ENCODE measurements around the gene CLIC5. TPM values are rescaled to one million over a fixed set of nuclear protein-coding genes. Genes with fewer than 3 reads are reported as not detected.

The CLIC5 gene
- total RNA-seq, 1 donor from 2014 or later, result 10.9 TPM

GRCh38 chr6:45952168-45952529, 63.5 kb downstream of the CLIC5 start:
- H3K27me3 Mint-ChIP-seq (ENCODE audit: unreplicated experiment), result no peaks in the 10 kb centered on the region
- H3K36me3 Mint-ChIP-seq (ENCODE audit: low read depth, unreplicated experiment), result no peaks in the 10 kb centered on the region
- H3K9me3 Mint-ChIP-seq (ENCODE audit: unreplicated experiment), result no peaks in the 10 kb centered on the region
- peaks cover 5% of the 10 kb centered on the region for H3K4me1 Mint-ChIP-seq (ENCODE audit: unreplicated experiment)
- no peak overlapping the region for H3K4me3 Mint-ChIP-seq (ENCODE audit: unreplicated experiment)
- TF ChIP-seq, protein P1, sequence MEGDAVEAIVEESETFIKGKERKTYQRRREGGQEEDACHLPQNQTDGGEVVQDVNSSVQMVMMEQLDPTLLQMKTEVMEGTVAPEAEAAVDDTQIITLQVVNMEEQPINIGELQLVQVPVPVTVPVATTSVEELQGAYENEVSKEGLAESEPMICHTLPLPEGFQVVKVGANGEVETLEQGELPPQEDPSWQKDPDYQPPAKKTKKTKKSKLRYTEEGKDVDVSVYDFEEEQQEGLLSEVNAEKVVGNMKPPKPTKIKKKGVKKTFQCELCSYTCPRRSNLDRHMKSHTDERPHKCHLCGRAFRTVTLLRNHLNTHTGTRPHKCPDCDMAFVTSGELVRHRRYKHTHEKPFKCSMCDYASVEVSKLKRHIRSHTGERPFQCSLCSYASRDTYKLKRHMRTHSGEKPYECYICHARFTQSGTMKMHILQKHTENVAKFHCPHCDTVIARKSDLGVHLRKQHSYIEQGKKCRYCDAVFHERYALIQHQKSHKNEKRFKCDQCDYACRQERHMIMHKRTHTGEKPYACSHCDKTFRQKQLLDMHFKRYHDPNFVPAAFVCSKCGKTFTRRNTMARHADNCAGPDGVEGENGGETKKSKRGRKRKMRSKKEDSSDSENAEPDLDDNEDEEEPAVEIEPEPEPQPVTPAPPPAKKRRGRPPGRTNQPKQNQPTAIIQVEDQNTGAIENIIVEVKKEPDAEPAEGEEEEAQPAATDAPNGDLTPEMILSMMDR (IDR thresholded peaks at IDR 0.05; ENCODE audit: unreplicated experiment), result no peak
- no peak overlapping the region for H3K27ac Mint-ChIP-seq (ENCODE audit: unreplicated experiment)
- DNase-seq (ENCODE audit: low spot score), result no peak

DNA sequence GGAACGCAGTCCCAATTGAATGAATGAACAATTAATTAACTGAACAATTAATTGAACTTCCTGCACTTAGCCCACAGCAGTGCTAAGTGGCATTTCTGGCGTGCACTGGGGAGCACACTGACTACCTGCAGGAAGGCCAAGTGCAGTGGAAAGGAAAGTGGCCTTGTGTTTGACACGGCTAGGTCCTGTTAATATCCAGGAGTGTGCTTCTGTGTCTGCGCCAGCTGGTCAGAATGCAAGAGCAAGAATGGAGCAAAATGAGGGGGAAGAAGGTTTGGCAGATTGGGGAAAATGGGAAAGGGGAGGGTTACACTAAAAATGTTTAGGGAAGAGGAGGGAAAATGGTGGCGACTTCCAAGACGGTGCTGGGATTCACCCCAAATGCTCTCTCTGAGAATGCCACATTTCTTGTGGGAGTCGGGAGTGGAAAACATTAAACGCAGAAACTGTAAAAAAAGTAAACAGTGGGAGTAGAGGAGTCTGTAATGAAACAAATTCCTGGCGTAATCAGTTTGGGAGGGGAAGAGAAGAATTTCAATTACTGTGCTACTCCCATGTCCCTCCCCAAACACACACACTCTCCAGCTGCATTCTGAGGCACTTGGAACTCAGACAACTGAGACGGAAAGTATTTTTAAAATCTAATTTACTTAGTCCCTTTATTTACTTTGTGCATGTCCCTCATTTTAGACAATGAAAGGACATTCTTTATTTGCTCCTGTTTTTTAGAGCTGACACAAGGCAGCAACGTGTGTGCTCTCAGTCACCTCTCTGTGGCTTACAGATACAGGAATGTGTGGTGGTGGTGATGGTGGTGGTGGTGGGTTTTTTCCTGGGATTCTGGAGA, 64.1 kb downstream of the CLIC5 start:
- TF ChIP-seq, protein P1 (IDR thresholded peaks at IDR 0.05; ENCODE audit: unreplicated experiment), result no peak
- no peak overlapping the region for H3K4me3 Mint-ChIP-seq (ENCODE audit: unreplicated experiment)
- H3K27ac Mint-ChIP-seq (ENCODE audit: unreplicated experiment), result no peak overlapping the region
- no peak for DNase-seq (ENCODE audit: low spot score)
- H3K27me3 Mint-ChIP-seq (ENCODE audit: unreplicated experiment), result no peaks in the 10 kb centered on the region
- H3K9me3 Mint-ChIP-seq (ENCODE audit: unreplicated experiment), result no peaks in the 10 kb centered on the region
- peaks cover under 1% of the 10 kb centered on the region for H3K4me1 Mint-ChIP-seq (ENCODE audit: unreplicated experiment)
- H3K36me3 Mint-ChIP-seq (ENCODE audit: low read depth, unreplicated experiment), result no peaks in the 10 kb centered on the region

- no peaks in the 10 kb centered on the region for H3K36me3 Mint-ChIP-seq (ENCODE audit: low read depth, unreplicated experiment)
- no peak for DNase-seq (ENCODE audit: low spot score)
- no peaks in the 10 kb centered on the region for H3K9me3 Mint-ChIP-seq (ENCODE audit: unreplicated experiment)
- H3K4me3 Mint-ChIP-seq (ENCODE audit: unreplicated experiment), result no peak overlapping the region
- no peaks in the 10 kb centered on the region for H3K27me3 Mint-ChIP-seq (ENCODE audit: unreplicated experiment)
- H3K27ac Mint-ChIP-seq (ENCODE audit: unreplicated experiment), result no peak overlapping the region
- peaks cover 4% of the 10 kb centered on the region for H3K4me1 Mint-ChIP-seq (ENCODE audit: unreplicated experiment)
- TF ChIP-seq, protein P1 (IDR thresholded peaks at IDR 0.05; ENCODE audit: unreplicated experiment), result no peak
Measured at GRCh38 chr6:45949256-45949655, 66.4 kb downstream of the CLIC5 start.

DNA sequence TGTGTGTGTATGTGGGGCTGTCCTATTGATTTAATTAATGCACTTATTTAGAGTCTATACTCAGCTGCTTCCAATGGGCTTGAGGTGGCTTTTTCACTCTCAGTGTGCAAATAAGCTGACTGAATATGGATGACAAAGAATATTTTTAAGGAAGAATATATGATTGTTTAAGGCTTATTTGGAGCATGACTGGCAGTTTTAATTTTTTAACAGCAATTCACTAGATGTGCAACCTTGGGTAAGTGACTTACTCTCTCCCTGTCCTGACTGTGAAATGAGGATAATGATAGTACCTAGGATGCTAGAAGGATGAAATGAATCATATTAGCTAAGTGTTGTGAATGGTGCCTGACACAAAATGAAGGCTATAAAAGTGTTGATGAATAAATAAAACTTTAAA, 67.9 kb downstream of the CLIC5 start:
- TF ChIP-seq, protein P1 (IDR thresholded peaks at IDR 0.05; ENCODE audit: unreplicated experiment), result no peak
- no peak overlapping the region for H3K27ac Mint-ChIP-seq (ENCODE audit: unreplicated experiment)
- H3K4me1 Mint-ChIP-seq (ENCODE audit: unreplicated experiment), result peaks cover 8% of the 10 kb centered on the region
- DNase-seq (ENCODE audit: low spot score), result no peak
- no peaks in the 10 kb centered on the region for H3K36me3 Mint-ChIP-seq (ENCODE audit: low read depth, unreplicated experiment)
- no peaks in the 10 kb centered on the region for H3K9me3 Mint-ChIP-seq (ENCODE audit: unreplicated experiment)
- H3K4me3 Mint-ChIP-seq (ENCODE audit: unreplicated experiment), result no peak overlapping the region
- no peaks in the 10 kb centered on the region for H3K27me3 Mint-ChIP-seq (ENCODE audit: unreplicated experiment)

- TF ChIP-seq, protein P1 (IDR thresholded peaks at IDR 0.05; ENCODE audit: unreplicated experiment), result no peak
- no peak for DNase-seq (ENCODE audit: low spot score)
- no peaks in the 10 kb centered on the region for H3K36me3 Mint-ChIP-seq (ENCODE audit: low read depth, unreplicated experiment)
- peaks cover 8% of the 10 kb centered on the region for H3K4me1 Mint-ChIP-seq (ENCODE audit: unreplicated experiment)
- no peaks in the 10 kb centered on the region for H3K9me3 Mint-ChIP-seq (ENCODE audit: unreplicated experiment)
- no peak overlapping the region for H3K27ac Mint-ChIP-seq (ENCODE audit: unreplicated experiment)
- H3K27me3 Mint-ChIP-seq (ENCODE audit: unreplicated experiment), result no peaks in the 10 kb centered on the region
- no peak overlapping the region for H3K4me3 Mint-ChIP-seq (ENCODE audit: unreplicated experiment)
Measured at GRCh38 chr6:45946887-45947286, 68.8 kb downstream of the CLIC5 start.

All from endothelial cell (in vitro differentiated cells).